A549 (cell line): ENCODE measurements around the gene SLC43A3.

Experiments used
- RAD21 ChIP-seq, 2 experiments: fragments of >200 bp in 1 of 2; sonication (Bioruptor Twin) in 1 of 2; formaldehyde crosslinking in 1 of 2; IDR thresholded peaks in 1 of 2; conservative IDR thresholded peaks in 1 of 2; 2 replicates in 1 of 2; 3 replicates in 1 of 2; pipeline ENCODE4 v1.6.1; 2012 to 2018; ENCODE audit warnings: inconsistent platforms in 1 of 2
- RFX5 ChIP-seq: fragments of 450-650 bp; IDR thresholded peaks from 2 replicates; pipeline ENCODE4 v1.7.1; 2014; ENCODE audit warnings: antibody characterized with exemption, mild to moderate bottlenecking, moderate library complexity
- TF ChIP-seq, protein P1 (sequence below): fragments of >200 bp; sonication (Bioruptor Twin); formaldehyde crosslinking; IDR thresholded peaks from 3 replicates; pipeline ENCODE4 v1.5.1; 2016

DNA sequence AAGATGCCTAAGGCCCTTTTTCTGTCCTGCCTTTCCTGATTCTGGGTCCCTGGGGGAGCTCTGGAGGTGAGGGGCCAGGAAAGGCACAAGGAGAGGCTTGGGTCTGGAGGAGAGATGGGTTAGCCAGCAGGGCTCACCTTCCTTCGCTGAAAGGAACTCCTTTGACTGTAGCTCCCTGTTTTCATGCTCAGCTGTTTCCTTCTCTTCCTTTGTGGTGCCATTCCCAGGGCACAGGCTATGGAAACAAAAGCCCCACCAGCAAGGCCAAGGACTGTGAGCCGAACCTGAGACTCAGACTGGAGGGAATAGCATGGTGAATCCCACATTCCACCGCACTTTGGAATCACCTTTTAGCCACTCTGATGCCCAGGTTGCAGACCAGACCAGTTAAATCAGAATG lies 10.5 kb downstream of the SLC43A3 start:
- no peak for TF ChIP-seq RAD21 (conservative IDR thresholded peaks at IDR 0.05 in 1 of 2, IDR thresholded peaks at IDR 0.05 in 1 of 2)
- TF ChIP-seq, protein P1, sequence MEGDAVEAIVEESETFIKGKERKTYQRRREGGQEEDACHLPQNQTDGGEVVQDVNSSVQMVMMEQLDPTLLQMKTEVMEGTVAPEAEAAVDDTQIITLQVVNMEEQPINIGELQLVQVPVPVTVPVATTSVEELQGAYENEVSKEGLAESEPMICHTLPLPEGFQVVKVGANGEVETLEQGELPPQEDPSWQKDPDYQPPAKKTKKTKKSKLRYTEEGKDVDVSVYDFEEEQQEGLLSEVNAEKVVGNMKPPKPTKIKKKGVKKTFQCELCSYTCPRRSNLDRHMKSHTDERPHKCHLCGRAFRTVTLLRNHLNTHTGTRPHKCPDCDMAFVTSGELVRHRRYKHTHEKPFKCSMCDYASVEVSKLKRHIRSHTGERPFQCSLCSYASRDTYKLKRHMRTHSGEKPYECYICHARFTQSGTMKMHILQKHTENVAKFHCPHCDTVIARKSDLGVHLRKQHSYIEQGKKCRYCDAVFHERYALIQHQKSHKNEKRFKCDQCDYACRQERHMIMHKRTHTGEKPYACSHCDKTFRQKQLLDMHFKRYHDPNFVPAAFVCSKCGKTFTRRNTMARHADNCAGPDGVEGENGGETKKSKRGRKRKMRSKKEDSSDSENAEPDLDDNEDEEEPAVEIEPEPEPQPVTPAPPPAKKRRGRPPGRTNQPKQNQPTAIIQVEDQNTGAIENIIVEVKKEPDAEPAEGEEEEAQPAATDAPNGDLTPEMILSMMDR: no peak
- TF ChIP-seq RFX5: no peak
